ENCODE data around the gene FNDC3B.

The FNDC3B gene

DNA sequence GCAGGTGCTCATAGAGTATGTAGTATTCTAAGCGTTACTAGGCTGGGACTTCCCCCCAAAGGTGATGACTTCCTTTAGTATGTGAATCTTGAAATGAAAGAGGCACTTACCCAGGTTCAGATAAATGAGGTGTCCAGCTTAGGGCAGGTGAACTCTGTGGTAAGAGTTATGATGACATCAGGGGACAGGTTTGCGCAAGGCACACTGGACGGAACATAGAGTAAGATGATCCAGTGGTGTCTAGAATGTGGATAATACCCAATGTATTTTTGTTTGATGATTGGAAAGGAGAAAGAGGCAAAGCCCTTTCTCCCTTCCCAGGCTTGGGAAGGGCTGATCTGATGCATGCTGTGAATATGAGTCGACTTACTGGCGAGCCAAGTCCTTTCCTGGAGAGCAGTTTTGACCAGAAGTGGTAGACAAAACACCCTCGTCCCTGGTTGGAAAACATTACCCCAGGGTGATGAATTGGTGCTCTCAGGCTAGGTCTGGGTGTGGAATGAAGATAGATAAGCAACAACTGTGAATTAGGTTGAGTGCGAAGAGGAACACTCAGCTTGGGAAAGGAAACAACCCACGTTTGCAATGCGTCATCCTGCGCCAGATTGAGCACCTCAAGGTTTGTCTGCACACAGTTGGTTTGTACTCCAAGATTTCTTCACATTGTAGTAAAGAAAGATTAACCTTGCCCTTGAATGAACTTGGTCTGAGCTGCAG is 284.7 kb downstream of the FNDC3B start:
- DNase-seq = no peak

DNA sequence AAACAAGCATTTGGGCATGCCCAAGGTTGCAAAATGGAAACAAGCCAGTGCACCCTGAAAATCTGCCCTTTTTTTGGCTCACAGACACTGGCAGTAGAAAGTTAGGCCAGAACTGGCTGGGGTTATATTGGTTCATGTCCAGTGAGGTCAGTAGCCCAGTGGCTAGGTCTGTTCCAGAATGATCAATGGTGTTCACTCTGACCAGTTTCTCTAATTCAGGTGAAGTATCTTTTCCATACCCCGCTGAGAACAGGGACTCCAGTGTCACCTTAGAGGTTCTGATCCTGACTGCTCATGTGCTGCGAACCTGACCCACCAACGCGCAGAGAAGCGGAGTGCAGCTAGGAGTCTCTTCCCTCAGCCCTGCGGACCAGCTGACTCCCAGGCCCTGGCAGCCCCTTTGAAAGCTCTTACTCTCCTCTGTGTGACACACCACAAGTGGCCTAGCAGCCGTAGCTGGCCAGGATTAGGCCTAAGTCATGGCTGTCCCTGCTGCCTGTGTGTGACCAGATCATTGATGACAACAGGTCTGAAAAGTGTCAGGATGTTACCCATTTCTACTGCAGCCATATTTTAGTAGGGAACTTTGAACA is 285.3 kb downstream of the FNDC3B start:
- no peak for DNase-seq

DNA sequence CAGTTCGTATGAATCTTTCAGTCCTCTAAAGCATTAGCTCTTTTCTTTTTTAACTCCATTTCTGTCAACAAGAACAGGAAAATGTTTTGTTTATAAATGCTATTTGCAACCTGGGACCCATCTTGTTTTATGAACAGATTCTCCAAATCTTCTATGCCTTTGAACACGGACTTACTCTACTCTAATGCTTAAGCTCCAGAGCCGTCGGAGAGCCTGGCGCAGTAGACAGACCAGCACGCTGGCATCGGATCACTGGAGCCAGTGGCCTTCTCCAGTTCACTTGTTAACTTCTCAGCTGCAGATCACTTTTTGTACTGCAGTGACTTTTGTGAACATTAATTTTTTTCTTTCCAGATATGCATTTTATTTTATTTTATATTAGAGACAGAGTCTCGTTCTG is 286.1 kb downstream of the FNDC3B start:
- DNase-seq = no peak

DNA sequence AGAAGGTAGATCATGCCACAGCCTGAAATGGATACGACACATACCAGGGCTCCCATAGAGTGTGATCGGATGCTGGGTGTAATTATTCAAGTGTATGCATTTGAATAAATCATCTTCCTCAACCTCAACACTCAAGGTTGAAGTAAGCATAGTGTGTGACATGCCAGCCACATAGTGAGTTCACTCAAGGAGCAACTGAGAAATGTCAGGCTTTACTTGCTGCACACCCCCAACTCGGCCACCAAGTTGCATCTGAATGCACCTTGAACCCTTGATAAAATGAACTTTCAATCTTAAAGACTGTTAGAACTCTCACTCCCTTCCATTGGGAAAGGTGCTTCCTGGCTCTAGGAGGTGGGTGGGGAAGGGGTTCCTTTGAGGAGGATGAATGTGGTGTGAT is 287.6 kb downstream of the FNDC3B start:
- DNase-seq = no peak

DNA sequence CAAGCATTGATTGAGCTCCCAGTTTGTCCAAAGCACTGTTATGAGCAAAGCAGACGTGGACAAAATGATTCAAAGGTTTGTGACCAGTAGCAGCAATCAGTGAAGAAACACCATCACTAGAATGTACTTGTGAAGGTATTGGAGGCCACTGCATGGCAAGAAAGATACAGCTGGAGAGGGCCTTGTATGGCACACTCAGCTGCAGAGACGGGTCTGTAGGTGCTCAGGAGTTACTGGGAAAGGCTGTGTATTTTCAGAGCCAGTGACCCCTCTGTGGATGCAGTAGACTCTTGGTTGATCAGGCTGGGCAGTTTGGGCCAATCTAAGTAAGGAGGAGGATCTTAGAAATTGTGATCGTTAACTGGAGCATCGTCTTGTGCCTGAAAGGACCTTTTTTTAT is 288.9 kb downstream of the FNDC3B start:
- DNase-seq = no peak

DNA sequence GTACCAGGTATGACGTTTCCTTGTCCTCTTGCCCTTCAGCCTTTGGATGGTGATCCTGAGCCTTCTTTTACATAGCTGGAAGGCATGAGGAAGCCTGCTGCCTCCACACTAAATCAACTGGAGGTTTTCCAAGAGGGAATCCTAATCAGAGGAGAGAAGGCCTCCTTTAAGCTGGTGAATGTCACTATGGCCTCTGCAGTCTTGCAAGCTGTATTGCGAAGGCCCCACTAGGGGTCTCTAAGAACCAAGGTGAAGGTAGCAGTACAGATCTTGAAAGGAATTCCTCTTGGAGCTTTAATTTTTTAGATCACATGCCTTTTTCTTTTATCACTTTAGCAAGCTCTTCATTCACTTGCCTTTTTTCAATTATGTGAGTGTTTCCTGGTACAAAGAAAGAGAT is 289.7 kb downstream of the FNDC3B start:
- no peak for DNase-seq

DNA sequence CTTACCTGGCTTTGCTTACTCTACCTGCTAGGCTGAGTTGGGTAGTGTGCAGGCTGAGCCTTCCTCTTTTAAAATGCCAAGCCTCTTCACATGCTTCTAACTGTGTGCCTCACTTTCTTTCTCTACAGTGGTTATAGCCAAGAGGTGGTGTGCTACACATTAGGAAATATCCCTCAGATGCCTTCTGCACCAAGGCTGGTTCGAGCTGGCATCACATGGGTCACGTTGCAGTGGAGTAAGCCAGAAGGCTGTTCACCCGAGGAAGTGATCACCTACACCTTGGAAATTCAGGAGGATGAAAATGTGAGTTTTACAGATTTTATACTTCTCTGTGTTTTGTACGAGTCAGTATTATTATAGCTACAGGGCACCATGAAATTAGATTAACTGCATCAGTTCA is 291.0 kb downstream of the FNDC3B start:
- no peak for DNase-seq

DNA sequence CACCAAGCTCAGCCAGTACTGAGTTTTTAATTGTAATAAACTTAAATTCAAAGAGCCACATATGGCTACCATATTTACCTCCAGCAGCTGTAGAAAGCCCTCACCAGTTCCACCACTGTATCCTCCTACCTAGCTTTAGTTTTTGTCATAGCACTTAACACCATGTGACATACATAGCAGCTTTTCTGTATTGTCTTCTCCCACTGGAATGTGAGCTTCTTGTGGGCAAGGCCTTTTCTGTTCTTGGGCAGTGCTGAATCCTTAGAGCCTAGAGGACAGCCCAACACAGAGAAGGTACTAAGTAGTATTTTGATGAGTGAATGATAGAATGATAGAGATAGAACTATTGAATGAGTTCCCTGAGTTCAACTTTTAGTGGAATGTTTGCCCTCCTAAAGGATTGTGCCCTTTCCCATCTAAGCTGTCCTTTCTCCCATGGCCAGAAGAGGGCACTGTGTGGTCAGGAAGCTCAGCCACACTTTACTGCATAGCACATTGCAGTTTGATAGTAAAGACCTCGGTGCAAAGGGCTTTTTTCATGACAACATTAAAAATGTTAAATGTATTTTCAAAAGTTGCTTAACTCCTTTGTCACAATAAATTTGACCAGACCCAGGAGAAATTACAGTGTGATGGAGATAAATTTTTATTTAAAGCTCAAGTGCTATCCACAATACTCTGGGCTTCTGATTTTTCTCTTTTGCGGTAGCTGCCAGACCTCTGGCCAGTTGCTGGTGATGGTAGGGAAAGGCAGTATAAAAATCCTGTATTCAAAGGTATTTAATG is 293.1 kb downstream of the FNDC3B start:
- no peak for DNase-seq

DNA sequence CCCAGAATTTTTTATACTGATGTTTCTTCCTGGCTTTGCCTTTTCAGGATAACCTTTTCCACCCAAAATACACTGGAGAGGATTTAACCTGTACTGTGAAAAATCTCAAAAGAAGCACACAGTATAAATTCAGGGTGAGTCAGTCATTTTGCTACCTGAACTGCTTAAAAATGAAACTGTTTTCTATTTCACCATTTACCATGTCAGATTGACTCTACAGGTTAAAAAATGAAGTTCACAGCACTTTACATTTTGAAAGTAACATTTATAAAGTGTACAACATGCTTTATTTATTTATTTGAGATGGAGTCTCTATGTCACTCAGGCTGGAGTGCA is 293.6 kb downstream of the FNDC3B start:
- no peak for DNase-seq

DNA sequence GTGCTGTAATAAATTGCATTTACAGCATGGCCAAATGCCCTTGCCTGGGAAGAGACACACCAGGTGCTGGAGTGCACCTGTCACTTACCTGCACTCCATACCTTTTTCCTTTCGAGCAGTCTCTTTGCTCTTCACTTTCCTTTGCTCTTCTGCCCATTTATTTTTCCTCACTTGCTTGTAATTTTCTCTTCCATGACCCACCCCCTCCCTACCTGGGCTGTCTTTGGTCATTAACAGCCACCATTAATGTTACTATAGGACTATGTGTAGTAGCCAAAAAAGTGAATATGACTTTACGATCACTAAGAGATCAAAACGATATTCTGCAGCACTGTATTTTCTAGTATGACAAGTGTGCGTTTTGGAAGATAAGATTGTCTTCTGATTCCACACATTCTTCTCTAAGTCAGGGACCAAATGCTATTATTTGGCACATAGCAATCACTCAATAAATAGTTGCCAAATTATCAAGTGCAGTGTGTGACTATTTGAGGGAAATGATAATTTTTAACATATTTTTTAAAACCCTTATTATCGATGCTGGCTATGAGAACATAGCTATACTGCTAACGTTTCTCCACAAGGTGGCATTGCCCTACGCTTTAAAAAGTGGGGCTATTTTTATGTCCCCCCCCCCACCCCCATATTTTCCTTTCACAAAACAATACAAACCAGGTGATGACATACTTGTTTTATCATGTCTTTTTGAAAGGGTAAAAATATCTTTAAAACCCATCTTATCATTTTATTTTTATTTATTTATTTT is 294.5 kb downstream of the FNDC3B start:
- no peak for DNase-seq

DNA sequence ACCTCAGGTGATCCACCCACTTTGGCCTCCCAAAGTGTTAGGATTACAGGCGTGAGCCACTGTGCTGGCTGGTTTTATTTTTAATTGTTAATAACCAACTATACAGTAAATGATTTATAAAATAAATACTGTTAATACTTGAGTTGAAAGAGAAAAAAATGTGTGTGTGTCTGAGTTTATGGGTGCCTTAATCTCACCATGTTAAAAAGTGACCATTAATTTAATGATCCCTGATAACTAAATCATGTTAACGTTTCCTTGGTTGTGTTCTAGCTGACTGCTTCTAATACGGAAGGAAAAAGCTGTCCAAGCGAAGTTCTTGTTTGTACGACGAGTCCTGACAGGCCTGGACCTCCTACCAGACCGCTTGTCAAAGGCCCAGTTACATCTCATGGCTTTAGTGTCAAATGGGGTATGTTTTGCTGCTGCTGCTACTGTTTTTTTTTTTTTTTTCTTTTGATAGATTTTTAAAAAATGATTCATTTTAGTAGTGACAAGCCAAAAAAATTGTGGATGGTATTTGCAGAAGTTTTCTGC is 295.4 kb downstream of the FNDC3B start:
- no peak for DNase-seq

DNA sequence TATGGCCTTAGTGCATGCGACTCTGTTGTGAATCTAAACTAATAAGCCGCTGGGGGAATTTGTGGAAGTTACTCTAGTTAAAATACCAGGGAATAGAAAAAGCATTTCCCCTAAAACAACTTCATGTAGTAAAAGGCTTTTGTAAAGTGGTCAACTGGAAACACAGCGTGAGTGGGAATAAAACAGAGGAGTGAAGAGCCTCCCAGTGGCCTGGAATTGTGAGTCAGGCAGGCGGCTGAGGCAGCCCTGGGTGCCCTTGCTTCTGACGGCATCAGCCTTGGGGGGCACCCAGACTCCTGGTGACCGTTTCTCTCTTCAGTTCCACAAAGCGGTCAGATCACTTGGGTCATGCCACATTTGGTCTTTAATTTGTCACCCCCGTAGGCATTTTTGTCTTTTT is 300.5 kb downstream of the FNDC3B start:
- DNase-seq = no peak

DNA sequence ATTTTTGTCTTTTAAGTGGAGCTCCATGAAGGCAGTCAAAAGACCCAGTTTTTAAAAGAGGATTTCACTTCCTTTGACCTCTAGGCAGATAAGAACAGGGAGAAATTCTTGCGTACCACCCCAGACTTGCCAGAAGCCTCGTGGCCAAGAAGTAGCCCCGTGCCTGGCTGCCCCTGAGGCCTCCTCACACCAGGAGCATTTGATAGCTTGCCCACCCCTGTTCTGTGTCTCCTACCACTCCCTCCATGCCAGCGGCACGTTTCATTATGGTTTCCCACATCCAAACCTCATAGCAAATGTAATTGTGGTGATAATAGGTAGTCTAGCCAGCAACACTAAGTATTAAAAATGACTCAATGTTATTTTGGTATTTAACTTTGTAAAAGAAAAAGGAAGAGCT is 301.2 kb downstream of the FNDC3B start:
- no peak for DNase-seq

DNA sequence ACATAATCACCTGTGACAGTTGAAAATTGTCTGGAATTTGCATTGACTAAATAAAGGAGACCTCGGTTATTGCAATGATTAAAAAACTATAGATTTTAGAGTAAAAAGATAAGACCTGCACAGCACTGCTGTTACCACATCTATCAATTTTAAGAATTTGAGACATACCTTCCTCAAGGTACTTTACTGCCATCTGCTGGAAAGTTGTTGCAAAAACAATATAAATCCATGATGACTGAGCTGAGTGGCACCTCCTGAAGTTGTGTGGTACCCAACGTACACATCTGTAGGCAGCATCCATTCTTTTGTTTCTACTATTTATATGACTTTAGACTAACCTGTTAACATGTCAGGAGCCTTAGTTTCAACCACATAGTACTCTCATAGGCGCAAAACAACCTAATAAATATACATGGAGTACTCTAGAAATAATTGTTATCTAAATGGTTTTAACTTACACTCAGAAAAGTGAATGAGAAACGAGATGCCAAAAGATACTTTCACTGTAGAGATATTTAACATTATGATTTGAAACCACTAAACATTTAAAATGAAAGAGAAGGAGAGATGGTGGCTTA is 302.2 kb downstream of the FNDC3B start:
- DNase-seq = peak; percentile 29

DNA sequence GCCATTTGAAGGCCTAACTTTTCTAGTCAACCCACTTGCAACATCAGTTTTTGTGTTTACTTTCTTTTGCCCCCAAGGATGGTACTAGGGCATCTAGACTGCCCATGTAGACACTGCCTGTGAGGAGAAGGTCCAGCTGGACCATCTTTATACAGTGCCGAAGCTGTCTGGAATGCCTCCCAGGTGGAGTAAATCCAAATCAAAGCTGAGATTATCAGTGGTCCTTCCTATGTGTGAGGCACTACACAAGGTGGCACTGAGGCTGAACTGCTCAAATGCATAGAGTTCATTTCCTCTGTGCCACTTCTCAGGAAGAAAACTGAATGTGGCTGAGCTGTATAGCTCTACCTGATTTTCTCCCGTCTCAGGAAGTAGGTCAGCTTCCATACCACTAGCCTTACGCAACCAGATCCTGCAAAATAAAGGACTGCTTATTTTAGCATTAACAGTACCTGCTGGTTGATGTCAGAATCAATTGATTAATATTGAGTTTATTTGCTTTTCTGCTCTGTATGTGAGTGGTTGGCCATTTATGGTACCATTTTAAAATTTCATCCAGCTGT is 302.8 kb downstream of the FNDC3B start:
- no peak for DNase-seq

DNA sequence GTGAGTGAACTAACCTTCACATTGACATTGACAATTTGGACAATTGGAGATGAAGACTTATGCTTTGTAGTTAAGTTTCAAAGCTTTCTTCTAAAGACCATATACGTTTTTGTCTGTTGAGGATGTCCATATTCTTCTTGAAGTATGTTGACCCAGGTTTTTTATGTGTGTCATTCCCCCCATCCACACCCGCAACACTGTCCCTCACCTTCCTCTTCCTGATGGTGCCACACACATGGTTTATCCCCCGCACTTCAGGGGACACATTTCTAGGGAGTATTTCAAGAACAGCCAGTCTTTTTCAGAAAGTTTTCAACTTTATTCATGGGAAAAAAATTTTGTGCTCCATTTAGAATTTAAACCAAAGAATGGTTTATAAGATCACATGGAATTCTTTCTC is 303.7 kb downstream of the FNDC3B start:
- DNase-seq = no peak

DNA sequence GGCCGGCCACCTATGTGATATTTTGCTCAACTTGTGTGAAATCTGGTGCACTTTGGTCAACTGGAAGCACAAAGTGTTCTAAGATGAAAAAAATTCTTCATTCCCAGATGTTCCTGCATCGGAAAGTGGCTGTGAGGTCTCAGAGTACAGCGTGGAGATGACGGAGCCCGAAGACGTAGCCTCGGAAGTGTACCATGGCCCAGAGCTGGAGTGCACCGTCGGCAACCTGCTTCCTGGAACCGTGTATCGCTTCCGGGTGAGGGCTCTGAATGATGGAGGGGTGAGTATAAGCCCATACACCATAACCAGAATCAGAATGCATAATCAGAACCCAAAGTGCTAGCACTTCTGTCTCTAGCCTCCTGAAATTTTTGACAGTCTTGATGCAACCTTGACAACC is 304.6 kb downstream of the FNDC3B start:
- no peak for DNase-seq

DNA sequence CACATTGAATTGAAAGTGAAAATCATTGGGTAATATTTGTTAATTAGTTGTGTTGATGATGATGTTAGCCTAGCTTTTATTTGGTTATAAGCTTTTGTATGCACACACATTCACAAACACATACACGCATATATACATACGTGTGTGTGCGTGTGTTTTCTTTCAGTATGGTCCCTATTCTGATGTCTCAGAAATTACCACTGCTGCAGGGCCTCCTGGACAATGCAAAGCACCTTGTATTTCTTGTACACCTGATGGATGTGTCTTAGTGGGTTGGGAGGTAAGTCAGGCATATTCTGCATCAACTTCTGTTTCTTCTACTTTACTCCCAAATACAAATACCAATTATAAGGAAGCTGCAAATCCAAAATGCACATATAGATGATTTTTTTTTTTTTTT is 306.8 kb downstream of the FNDC3B start:
- DNase-seq = no peak

DNA sequence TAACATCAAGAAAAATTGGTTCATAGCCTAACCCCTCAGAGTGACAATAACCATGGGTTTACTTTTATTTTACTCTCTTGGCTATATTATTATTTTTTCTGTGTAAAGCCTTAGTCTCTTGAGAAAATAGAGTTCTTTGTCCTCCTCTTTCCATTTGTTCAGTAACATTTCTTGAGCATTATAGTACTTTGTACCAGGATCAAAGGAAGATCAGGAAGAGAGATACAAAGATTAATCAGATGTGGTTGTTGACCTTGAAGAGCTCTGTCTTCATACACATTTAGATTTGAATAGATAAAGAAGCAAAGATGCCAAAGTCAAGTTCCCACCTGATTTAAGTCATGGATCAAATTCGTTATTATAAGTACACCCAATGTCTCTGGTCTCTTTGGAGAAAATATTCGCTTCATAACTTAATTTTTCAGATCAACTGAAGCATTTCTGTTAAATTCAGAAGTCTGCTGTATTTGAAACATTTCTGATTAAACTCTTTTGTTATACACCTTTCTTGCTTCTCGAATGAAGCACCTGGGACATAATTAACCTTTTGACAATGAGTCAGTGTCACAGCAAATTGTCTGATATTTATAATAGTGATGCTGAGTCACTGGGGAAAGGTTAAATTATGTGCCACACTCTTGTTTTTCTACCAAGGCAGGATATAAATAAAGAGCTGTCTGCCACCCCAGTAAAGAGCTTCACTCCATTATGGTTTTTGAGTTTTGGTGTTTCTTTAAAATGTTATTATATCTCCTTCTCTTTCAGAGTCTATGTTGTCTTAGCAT is 308.7 kb downstream of the FNDC3B start:
- DNase-seq = no peak

DNA sequence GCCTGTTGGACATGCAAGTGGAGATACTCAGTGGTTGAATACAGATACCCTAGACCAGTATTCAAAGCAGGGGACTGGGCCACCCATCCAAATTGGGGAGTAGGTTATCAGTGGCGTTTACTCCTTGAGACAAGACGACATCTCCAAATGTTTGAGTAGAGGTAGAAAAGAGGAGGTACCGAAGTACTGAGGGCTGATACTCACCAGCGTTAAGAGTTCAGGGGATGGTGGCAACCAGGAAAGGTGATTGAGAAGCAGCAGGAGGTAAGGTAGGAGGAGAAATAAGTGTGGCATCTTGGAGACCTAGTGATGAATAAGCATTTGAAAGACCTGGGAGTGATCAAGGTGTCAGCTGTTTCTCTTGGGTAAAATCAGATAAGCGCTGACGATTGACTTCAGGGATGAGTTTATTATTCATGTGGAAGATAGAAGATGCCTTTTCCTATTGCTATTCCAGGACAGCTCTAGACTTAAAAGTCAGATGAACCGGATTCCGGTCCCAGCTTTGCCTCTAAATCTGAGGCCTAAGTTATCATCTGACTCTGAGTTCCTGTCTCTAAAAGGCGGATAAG is 312.6 kb downstream of the FNDC3B start:
- DNase-seq = no peak

DNA sequence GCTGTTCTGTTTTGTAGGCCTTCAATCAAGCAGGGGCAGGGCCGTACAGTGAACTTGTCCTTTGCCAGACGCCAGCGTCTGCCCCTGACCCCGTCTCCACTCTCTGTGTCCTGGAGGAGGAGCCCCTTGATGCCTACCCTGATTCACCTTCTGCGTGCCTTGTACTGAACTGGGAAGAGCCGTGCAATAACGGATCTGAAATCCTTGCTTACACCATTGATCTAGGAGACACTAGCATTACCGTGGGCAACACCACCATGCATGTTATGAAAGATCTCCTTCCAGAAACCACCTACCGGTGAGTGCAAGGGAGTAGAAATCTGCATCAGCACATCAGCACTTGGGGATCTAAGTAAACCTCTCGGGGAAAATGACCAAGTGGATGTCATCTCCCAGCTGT is 313.4 kb downstream of the FNDC3B start:
- no peak for DNase-seq
